Measurements from ENCODE around the gene CNNM1. TPM values are rescaled to one million over a fixed set of nuclear protein-coding genes. Genes with fewer than 3 reads are reported as not detected.

The CNNM1 gene
- total RNA-seq, 1 donor from 2014 or later, result 0.19 TPM

GRCh38 chr10:99410146-99410545, 81.0 kb downstream of the CNNM1 start:
- no peak for DNase-seq
- intact Hi-C loops (cut with micrococcal nuclease), result no loop called here
- H3K27ac ChIP-seq (replicated peaks), result no peak overlapping the region
- TF ChIP-seq CTCF (IDR thresholded peaks at IDR 0.05; ENCODE audit: borderline replicate concordance), result no peak
- H3K36me3 ChIP-seq, result peaks cover 35% of the 10 kb centered on the region
- no peaks in the 10 kb centered on the region for H3K27me3 ChIP-seq (ENCODE audit: low read depth)
- H3K4me3 ChIP-seq, result no peak overlapping the region
- H3K9me3 ChIP-seq (replicated peaks), result no peaks in the 10 kb centered on the region
- H3K4me1 ChIP-seq, result peaks cover 39% of the 10 kb centered on the region

GRCh38 chr10:99410876-99411275, 81.7 kb downstream of the CNNM1 start:
- intact Hi-C loops (cut with micrococcal nuclease), result no loop called here
- H3K4me1 ChIP-seq, result peaks cover 39% of the 10 kb centered on the region
- no peak overlapping the region for H3K4me3 ChIP-seq
- H3K27me3 ChIP-seq (ENCODE audit: low read depth), result no peaks in the 10 kb centered on the region
- peaks cover 29% of the 10 kb centered on the region for H3K36me3 ChIP-seq
- H3K27ac ChIP-seq (replicated peaks), result no peak overlapping the region
- DNase-seq, result no peak
- no peaks in the 10 kb centered on the region for H3K9me3 ChIP-seq (replicated peaks)
- no peak for TF ChIP-seq CTCF (IDR thresholded peaks at IDR 0.05; ENCODE audit: borderline replicate concordance)

GRCh38 chr10:99411546-99411945, 82.4 kb downstream of the CNNM1 start:
- Histone ChIP-seq H3K36me3 (peaks cover 25% of the 10 kb centered on the region), H3K9me3 (replicated peaks) (no peaks in the 10 kb centered on the region), H3K4me3 (no peak overlapping the region), H3K27me3 (ENCODE audit: low read depth) (no peaks in the 10 kb centered on the region), H3K27ac (replicated peaks) (peak overlapping the region; percentile 69), H3K4me1 (peaks cover 39% of the 10 kb centered on the region)
- intact Hi-C loops (cut with micrococcal nuclease), result no loop called here
- no peak for TF ChIP-seq CTCF (IDR thresholded peaks at IDR 0.05; ENCODE audit: borderline replicate concordance)
- DNase-seq, result no peak

- peaks cover 20% of the 10 kb centered on the region for H3K36me3 ChIP-seq
- no peak for TF ChIP-seq CTCF (IDR thresholded peaks at IDR 0.05; ENCODE audit: borderline replicate concordance)
- H3K4me3 ChIP-seq, result no peak overlapping the region
- H3K27me3 ChIP-seq (ENCODE audit: low read depth), result no peaks in the 10 kb centered on the region
- no peak for DNase-seq
- intact Hi-C loops (cut with micrococcal nuclease), result no loop called here
- peaks cover 39% of the 10 kb centered on the region for H3K4me1 ChIP-seq
- H3K27ac ChIP-seq (replicated peaks), result peak overlapping the region; percentile 69
- no peaks in the 10 kb centered on the region for H3K9me3 ChIP-seq (replicated peaks)
Measured at GRCh38 chr10:99412099-99412498, 82.9 kb downstream of the CNNM1 start.

- Histone ChIP-seq H3K4me3 (no peak overlapping the region), H3K9me3 (replicated peaks) (no peaks in the 10 kb centered on the region), H3K27ac (replicated peaks) (no peak overlapping the region), H3K27me3 (ENCODE audit: low read depth) (no peaks in the 10 kb centered on the region), H3K36me3 (peaks cover 55% of the 10 kb centered on the region), H3K4me1 (peaks cover 62% of the 10 kb centered on the region)
- intact Hi-C loops (cut with micrococcal nuclease), result no loop called here
- DNase-seq, result no peak
- TF ChIP-seq CTCF (IDR thresholded peaks at IDR 0.05; ENCODE audit: borderline replicate concordance), result no peak
Measured at GRCh38 chr10:99418910-99419624, 89.9 kb downstream of the CNNM1 start.
